ENCODE results near the gene U2SURP. TPM values are rescaled to one million over a fixed set of nuclear protein-coding genes. Genes with fewer than 3 reads are reported as not detected.

Gene U2SURP
- total RNA-seq, 1 donor from 2014 or later, result 72.2 TPM

DNA sequence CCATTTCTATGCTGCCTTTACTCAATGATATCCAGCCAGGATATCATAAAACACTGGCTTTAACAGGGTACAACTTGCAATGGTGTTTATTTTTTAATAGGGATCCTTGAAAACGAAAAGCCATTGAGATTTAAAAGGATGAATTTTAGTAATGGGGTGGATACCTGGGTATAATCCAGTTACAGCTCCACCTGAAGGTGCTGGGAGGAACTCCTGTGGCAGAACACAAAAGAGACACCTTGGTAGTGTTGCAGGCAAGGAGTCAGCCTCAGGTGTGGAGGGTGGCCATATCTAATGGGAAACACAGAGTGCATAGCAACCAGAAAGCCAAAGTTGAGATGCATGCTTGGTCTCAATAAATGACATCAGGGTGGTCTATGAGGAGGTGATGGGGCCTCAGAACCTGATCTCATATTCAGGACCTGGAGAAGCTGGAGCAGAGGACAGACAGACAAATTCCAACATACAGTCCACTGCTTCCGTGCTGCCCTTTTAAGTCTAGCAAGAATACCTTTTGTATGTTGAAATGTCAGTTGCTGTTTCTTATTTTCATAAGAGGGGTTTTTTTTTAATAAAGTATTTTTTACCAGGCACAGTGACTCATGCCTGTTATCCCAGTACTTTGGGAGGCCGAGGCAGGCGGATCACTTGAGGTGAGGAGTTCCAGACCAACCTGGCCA is 25.9 kb upstream of the U2SURP start:
- TF ChIP-seq, protein P1, sequence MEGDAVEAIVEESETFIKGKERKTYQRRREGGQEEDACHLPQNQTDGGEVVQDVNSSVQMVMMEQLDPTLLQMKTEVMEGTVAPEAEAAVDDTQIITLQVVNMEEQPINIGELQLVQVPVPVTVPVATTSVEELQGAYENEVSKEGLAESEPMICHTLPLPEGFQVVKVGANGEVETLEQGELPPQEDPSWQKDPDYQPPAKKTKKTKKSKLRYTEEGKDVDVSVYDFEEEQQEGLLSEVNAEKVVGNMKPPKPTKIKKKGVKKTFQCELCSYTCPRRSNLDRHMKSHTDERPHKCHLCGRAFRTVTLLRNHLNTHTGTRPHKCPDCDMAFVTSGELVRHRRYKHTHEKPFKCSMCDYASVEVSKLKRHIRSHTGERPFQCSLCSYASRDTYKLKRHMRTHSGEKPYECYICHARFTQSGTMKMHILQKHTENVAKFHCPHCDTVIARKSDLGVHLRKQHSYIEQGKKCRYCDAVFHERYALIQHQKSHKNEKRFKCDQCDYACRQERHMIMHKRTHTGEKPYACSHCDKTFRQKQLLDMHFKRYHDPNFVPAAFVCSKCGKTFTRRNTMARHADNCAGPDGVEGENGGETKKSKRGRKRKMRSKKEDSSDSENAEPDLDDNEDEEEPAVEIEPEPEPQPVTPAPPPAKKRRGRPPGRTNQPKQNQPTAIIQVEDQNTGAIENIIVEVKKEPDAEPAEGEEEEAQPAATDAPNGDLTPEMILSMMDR (IDR thresholded peaks at IDR 0.05), result no peak
- no peak for TF ChIP-seq POLR2A (IDR thresholded peaks at IDR 0.05)
- no peak for TF ChIP-seq POLR2AphosphoS5 (IDR thresholded peaks at IDR 0.05; ENCODE audit: insufficient read depth in 1 of 2, low read depth in 1 of 2)
- intact Hi-C loops (cut with DNase I), result no loop called here
- no peak for DNase-seq (ENCODE audit: extremely low spot score in 2 of 2)

DNA sequence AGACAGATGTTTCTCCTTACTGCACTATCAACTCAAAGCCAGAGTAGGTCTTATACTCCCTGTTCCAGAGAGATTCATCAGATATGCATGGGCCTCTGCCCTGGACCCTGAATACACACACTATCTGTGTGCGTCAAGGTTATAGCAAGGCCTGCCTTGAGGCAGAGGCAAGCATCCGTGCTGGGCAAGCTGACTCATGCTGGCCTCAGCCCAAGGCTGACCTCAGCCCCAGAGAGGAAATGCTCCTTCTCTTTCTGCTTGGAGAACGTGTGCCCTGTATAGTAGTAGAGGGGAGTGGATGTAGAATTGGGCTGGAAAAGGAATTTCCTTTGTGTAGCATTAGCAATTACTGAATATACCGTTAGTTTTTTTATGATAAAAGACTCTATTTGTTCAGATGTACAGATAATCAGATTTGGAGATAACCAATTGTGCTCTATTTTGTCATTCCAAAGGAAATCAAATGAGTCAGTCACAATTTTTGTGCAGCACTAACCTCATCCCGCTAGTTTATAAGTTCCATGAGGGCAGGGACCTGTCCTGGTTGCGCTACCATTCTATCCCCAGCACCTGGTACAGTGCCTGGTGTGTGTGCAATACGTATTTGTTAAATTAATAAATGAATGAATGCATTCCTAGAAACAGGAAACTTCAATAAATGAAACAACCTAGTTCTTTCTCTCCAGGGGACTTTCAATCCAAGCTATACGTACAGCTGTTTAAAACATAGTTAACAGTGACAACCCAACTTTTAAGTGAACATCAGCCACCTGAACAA is 24.6 kb upstream of the U2SURP start:
- intact Hi-C loops (cut with DNase I), result no loop called here
- H3K4me1 ChIP-seq, result no peaks in the 10 kb centered on the region
- TF ChIP-seq POLR2AphosphoS5 (IDR thresholded peaks at IDR 0.05; ENCODE audit: insufficient read depth in 1 of 2, low read depth in 1 of 2) (no peak), POLR2A (IDR thresholded peaks at IDR 0.05) (no peak)
- TF ChIP-seq, protein P1 (IDR thresholded peaks at IDR 0.05), result no peak
- no peaks in the 10 kb centered on the region for H3K9me3 ChIP-seq
- H3K27me3 ChIP-seq, result no peaks in the 10 kb centered on the region
- H3K36me3 ChIP-seq, result no peaks in the 10 kb centered on the region
- no peak for DNase-seq (ENCODE audit: extremely low spot score in 2 of 2)
- no peak overlapping the region for H3K27ac ChIP-seq
- no peak overlapping the region for H3K4me3 ChIP-seq

More for the DNA sequence above, 25.9 kb upstream of the U2SURP start:
- H3K27ac ChIP-seq, result no peak overlapping the region
- H3K4me3 ChIP-seq, result no peak overlapping the region
- H3K4me1 ChIP-seq, result no peaks in the 10 kb centered on the region
- no peaks in the 10 kb centered on the region for H3K36me3 ChIP-seq
- H3K27me3 ChIP-seq, result no peaks in the 10 kb centered on the region
- no peaks in the 10 kb centered on the region for H3K9me3 ChIP-seq

DNA sequence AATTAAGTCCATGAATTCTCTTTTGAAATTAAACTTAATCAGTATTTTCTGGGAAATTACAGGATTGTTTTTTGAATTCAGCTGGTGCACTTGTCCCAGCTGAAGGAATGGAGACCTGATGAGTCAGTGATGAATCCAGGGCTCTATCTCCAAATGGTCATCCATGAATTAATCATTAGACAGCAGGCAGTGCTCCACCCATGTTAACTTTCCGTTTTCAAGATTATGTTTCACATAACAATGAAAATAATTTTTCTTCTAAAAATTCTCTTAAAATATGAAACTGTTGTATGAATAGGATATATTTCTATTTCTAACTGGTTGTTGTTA is 24.0 kb upstream of the U2SURP start:
- no peaks in the 10 kb centered on the region for H3K9me3 ChIP-seq
- no peak overlapping the region for H3K4me3 ChIP-seq
- H3K27me3 ChIP-seq, result no peaks in the 10 kb centered on the region
- TF ChIP-seq POLR2A (IDR thresholded peaks at IDR 0.05) (no peak), POLR2AphosphoS5 (IDR thresholded peaks at IDR 0.05; ENCODE audit: insufficient read depth in 1 of 2, low read depth in 1 of 2) (no peak)
- TF ChIP-seq, protein P1 (IDR thresholded peaks at IDR 0.05), result no peak
- DNase-seq (ENCODE audit: extremely low spot score in 2 of 2), result no peak
- no peak overlapping the region for H3K27ac ChIP-seq
- intact Hi-C loops (cut with DNase I), result no loop called here
- H3K4me1 ChIP-seq, result no peaks in the 10 kb centered on the region
- no peaks in the 10 kb centered on the region for H3K36me3 ChIP-seq

DNA sequence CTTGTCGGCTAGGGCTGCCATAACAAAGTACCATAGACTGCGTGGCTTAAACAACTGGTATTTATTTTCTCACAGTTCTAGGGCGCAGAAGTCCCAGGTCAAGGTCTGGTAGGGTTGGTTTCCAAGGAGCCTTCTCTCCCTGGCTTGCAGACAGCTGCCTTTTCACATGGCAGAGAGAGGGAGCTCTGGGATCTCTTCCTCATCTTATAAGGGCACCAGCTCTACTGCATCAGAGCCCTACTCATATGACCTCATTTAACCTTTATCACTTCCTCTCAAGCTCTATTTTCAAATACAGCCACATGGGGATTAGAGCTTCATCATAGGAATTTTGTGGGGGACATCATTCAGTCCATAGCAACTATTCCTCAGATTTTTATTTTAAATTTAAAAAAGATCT is 20.3 kb upstream of the U2SURP start:
- no peak for DNase-seq (ENCODE audit: extremely low spot score in 2 of 2)
- TF ChIP-seq POLR2AphosphoS5 (IDR thresholded peaks at IDR 0.05; ENCODE audit: insufficient read depth in 1 of 2, low read depth in 1 of 2), result no peak
- H3K36me3 ChIP-seq, result no peaks in the 10 kb centered on the region
- no peaks in the 10 kb centered on the region for H3K4me1 ChIP-seq
- no peaks in the 10 kb centered on the region for H3K27me3 ChIP-seq
- H3K4me3 ChIP-seq, result no peak overlapping the region
- no peaks in the 10 kb centered on the region for H3K9me3 ChIP-seq
- no peak overlapping the region for H3K27ac ChIP-seq
- intact Hi-C loops (cut with DNase I), result no loop called here

DNA sequence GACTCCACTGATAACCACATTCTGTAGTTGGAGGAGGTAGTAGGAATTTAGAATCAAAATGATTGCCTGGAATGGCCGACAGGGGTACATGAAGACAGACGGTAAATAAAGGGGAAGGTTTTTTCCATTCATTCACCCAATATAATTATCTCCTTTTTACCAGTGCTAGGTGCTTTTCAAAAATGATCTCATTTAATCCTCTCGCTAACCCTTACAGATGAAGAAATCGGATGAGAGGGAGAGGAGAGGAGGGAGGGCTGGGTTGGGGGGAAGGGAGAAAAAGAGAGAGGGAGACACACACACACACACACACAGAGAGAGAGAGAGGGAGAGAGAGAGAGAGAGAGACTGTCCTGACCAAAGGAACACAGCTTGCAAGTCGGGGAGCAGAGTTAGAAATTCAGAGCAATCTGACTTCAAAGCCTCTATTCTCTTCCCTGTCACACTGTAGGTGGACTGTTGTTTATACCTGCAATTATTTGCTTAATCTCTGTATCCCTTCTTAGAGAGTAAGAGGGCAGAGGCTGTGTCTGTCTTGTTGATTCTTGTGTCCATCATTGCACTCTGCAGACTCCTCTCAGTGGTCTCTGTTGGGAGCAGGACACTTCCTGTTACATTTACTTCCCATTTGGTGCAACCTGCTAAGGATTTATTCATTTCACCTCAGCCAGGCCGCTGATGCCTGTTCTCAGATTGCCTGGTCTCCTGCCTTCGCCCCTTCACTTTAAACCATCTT is 19.2 kb upstream of the U2SURP start:
- H3K36me3 ChIP-seq, result no peaks in the 10 kb centered on the region
- no peak overlapping the region for H3K4me3 ChIP-seq
- intact Hi-C loops (cut with DNase I), result no loop called here
- TF ChIP-seq, protein P1 (IDR thresholded peaks at IDR 0.05), result no peak
- no peak for TF ChIP-seq POLR2AphosphoS5 (IDR thresholded peaks at IDR 0.05; ENCODE audit: insufficient read depth in 1 of 2, low read depth in 1 of 2)
- TF ChIP-seq POLR2A (IDR thresholded peaks at IDR 0.05), result no peak
- no peaks in the 10 kb centered on the region for H3K4me1 ChIP-seq
- H3K27me3 ChIP-seq, result no peaks in the 10 kb centered on the region
- H3K27ac ChIP-seq, result no peak overlapping the region
- no peaks in the 10 kb centered on the region for H3K9me3 ChIP-seq
- DNase-seq (ENCODE audit: extremely low spot score in 2 of 2), result no peak
